GM23248 (cell line): ENCODE data around the gene TEX22. TPM values are rescaled to one million over a fixed set of nuclear protein-coding genes. Genes with fewer than 3 reads are reported as not detected.

Experiments used
- DNase-seq: peaks from one replicate; pipeline ENCODE4 v3.0.0-alpha.2; 2015
- H2AFZ ChIP-seq: fragments of 200-600 bp; sonication (generic); 2 replicates; pipeline ENCODE4 v1.6.1; 2016; ENCODE audit warnings: antibody characterized with exemption
- H3F3A ChIP-seq: fragments of 200-600 bp; sonication (generic); 2 replicates; pipeline ENCODE4 v1.6.1; 2016; ENCODE audit warnings: mild to moderate bottlenecking, antibody characterized with exemption, mixed run types; ENCODE audit not compliant: insufficient read depth
- H3K27ac ChIP-seq: fragments of 200-600 bp; sonication (generic); 2 replicates; pipeline ENCODE4 v1.5.1; 2016; ENCODE audit warnings: mild to moderate bottlenecking
- H3K27me3 ChIP-seq: fragments of 200-600 bp; sonication (generic); replicated peaks from 2 replicates; pipeline ENCODE4 v1.6.1; 2016; ENCODE audit warnings: mild to moderate bottlenecking; ENCODE audit not compliant: insufficient read depth
- H3K36me3 ChIP-seq: fragments of 200-600 bp; sonication (generic); 2 replicates; pipeline ENCODE4 v1.6.1; 2016; ENCODE audit warnings: low read depth, mild to moderate bottlenecking
- H3K4me1 ChIP-seq: fragments of 200-600 bp; sonication (generic); 2 replicates; pipeline ENCODE4 v1.6.1; 2016; ENCODE audit warnings: mild to moderate bottlenecking; ENCODE audit not compliant: insufficient read depth
- H3K4me2 ChIP-seq: fragments of 200-600 bp; sonication (generic); one replicate; pipeline ENCODE4 v1.6.1; 2016; ENCODE audit warnings: mild to moderate bottlenecking; ENCODE audit not compliant: unreplicated experiment
- H3K4me3 ChIP-seq: fragments of 200-600 bp; sonication (generic); 2 replicates; pipeline ENCODE4 v1.5.1; 2016; ENCODE audit warnings: mild to moderate bottlenecking
- H3K79me2 ChIP-seq: fragments of 200-600 bp; sonication (generic); 2 replicates; pipeline ENCODE4 v1.6.1; 2016; ENCODE audit warnings: mild to moderate bottlenecking; ENCODE audit not compliant: insufficient read depth
- H3K9ac ChIP-seq: fragments of 200-600 bp; sonication (generic); 2 replicates; pipeline ENCODE4 v1.6.1; 2016; ENCODE audit warnings: mild to moderate bottlenecking
- H3K9me2 ChIP-seq: fragments of 200-600 bp; sonication (generic); 2 replicates; pipeline ENCODE4 v1.6.1; 2016; ENCODE audit warnings: mixed run types, mild to moderate bottlenecking, moderate library complexity; ENCODE audit not compliant: insufficient read depth
- H3K9me3 ChIP-seq: fragments of 200-600 bp; sonication (generic); one replicate; pipeline ENCODE4 v1.6.1; 2017; ENCODE audit warnings: low read depth
- H4K20me1 ChIP-seq: fragments of 200-600 bp; sonication (generic); 2 replicates; pipeline ENCODE4 v1.6.0; 2016; ENCODE audit not compliant: insufficient read depth
- EZH2 ChIP-seq: fragments of 200-600 bp; sonication (generic); IDR thresholded peaks from 2 replicates; pipeline ENCODE4 v1.6.1; 2018; ENCODE audit warnings: antibody characterized with exemption, mild to moderate bottlenecking; ENCODE audit not compliant: insufficient read depth, poor library complexity, severe bottlenecking
- EZH2phosphoT487 ChIP-seq: fragments of 200-600 bp; sonication (generic); IDR thresholded peaks from 2 replicates; pipeline ENCODE4 v1.6.1; 2018; ENCODE audit warnings: antibody characterized with exemption, moderate library complexity, mild to moderate bottlenecking, low read depth; ENCODE audit not compliant: insufficient read depth
- WGBS, 2 experiments: methylation state at CpG; one replicate each; pipeline ENCODE4 v1.1.6; 2015 to 2017; ENCODE audit warnings: low lambda C conversion rate in 2 of 2, low coverage in 1 of 2; ENCODE audit errors: missing lambda C conversion rate in 2 of 2; 5-methylcytosine and 5-hydroxymethylcytosine counted together
- in situ Hi-C: fragments of 300-500 bp; cut with MboI; formaldehyde crosslinking; loops from 2 replicates; pipeline ENCODE4 v1.15.0; 2020
- polyA plus RNA-seq: library from polyadenylated mRNA; unstranded; fragments of >200 nt; fragmentation: Nextera tagmentation; extraction: Ambion mirVana; gene quantifications from 2 replicates; pipeline ENCODE4 v1.2.1, GENCODE V29; 2016
- total RNA-seq: library from RNA; depleted of rRNA; stranded (reverse); fragments of >200 nt; shearing (Covaris generic); gene quantifications from 2 replicates; pipeline ENCODE4 v1.2.3, GENCODE V29; 2014

TEX22 gene
- total and polyA plus RNA-seq, 2 experiments from 2014 or later = 0.43 to 0.46 TPM

- TF ChIP-seq EZH2phosphoT487 (no peak), EZH2 (no peak)
- H3K9me3 ChIP-seq = no peaks in the 10 kb centered on the region
- H3K27me3 ChIP-seq = no peaks in the 10 kb centered on the region
- H3K4me3 ChIP-seq = peak overlapping the region; percentile 69
- H3K4me1 ChIP-seq = no peaks in the 10 kb centered on the region
- no peaks in the 10 kb centered on the region for H4K20me1 ChIP-seq
- H3K9me2 ChIP-seq = no peaks in the 10 kb centered on the region
- no peak overlapping the region for H3K27ac ChIP-seq
- peak overlapping the region; percentile 70 for H2AFZ ChIP-seq
- WGBS, 2 experiments = 94 to 97% methylated on average over 24 to 25 of the region's 25 CpGs
- in situ Hi-C loops = no loop called here
- H3K36me3 ChIP-seq = no peaks in the 10 kb centered on the region
- no peak for DNase-seq
- no peaks in the 10 kb centered on the region for H3F3A ChIP-seq
- peaks cover 10% of the 10 kb centered on the region for H3K79me2 ChIP-seq
- H3K4me2 ChIP-seq = peak overlapping the region; percentile 53
- peak overlapping the region; percentile 66 for H3K9ac ChIP-seq
Observed at GRCh38 chr14:105415481-105416428, 17.4 kb downstream of the TEX22 start.

GRCh38 chr14:105416671-105417070 lies 18.3 kb downstream of the TEX22 start:
- Histone ChIP-seq H3K9me3 (no peaks in the 10 kb centered on the region), H3K4me1 (no peaks in the 10 kb centered on the region), H3K9ac (no peak overlapping the region), H3K36me3 (no peaks in the 10 kb centered on the region), H3K27me3 (no peaks in the 10 kb centered on the region), H4K20me1 (no peaks in the 10 kb centered on the region), H3F3A (no peaks in the 10 kb centered on the region), H3K4me3 (no peak overlapping the region), H3K9me2 (no peaks in the 10 kb centered on the region), H2AFZ (no peak overlapping the region), H3K27ac (no peak overlapping the region), H3K4me2 (no peak overlapping the region), H3K79me2 (peaks cover 19% of the 10 kb centered on the region)
- 94 to 97% methylated on average over 11 of the region's 11 CpGs for WGBS, 2 experiments
- TF ChIP-seq EZH2 (no peak), EZH2phosphoT487 (no peak)
- in situ Hi-C loops = no loop called here
- no peak for DNase-seq

GRCh38 chr14:105417690-105418121 lies 19.4 kb downstream of the TEX22 start:
- no peak overlapping the region for H3K27ac ChIP-seq
- no peaks in the 10 kb centered on the region for H3K36me3 ChIP-seq
- H3K79me2 ChIP-seq = peaks cover 29% of the 10 kb centered on the region
- H3K9me3 ChIP-seq = no peaks in the 10 kb centered on the region
- H3K9me2 ChIP-seq = no peaks in the 10 kb centered on the region
- H3K4me1 ChIP-seq = no peaks in the 10 kb centered on the region
- no peaks in the 10 kb centered on the region for H3K27me3 ChIP-seq
- H3K4me3 ChIP-seq = no peak overlapping the region
- H3K4me2 ChIP-seq = no peak overlapping the region
- no peaks in the 10 kb centered on the region for H4K20me1 ChIP-seq
- DNase-seq = no peak
- 76 to 79% methylated on average over 3 of the region's 3 CpGs for WGBS, 2 experiments
- no peak overlapping the region for H3K9ac ChIP-seq
- no peaks in the 10 kb centered on the region for H3F3A ChIP-seq
- in situ Hi-C loops = no loop called here
- H2AFZ ChIP-seq = no peak overlapping the region
- TF ChIP-seq EZH2 (no peak), EZH2phosphoT487 (no peak)

GRCh38 chr14:105418269-105419194 lies 20.2 kb downstream of the TEX22 start:
- Histone ChIP-seq H3K4me2 (peak overlapping the region; percentile 86), H3K9me3 (no peaks in the 10 kb centered on the region), H3K9me2 (no peaks in the 10 kb centered on the region), H4K20me1 (no peaks in the 10 kb centered on the region), H3K27me3 (no peaks in the 10 kb centered on the region), H3F3A (no peaks in the 10 kb centered on the region), H2AFZ (peak overlapping the region; percentile 92; the same call in 1 of the 2 replicates), H3K36me3 (no peaks in the 10 kb centered on the region), H3K27ac (no peak overlapping the region), H3K79me2 (peaks cover 37% of the 10 kb centered on the region), H3K4me3 (peak overlapping the region; percentile 84), H3K9ac (peak overlapping the region; percentile 90; the same call in 1 of the 2 replicates), H3K4me1 (no peaks in the 10 kb centered on the region)
- TF ChIP-seq EZH2phosphoT487 (no peak), EZH2 (no peak)
- WGBS, 2 experiments = 78 to 83% methylated on average over 18 to 19 of the region's 19 CpGs
- in situ Hi-C loops = no loop called here
- no peak for DNase-seq
